ENCODE measurements around the gene ASXL1. TPM values are rescaled to one million over a fixed set of nuclear protein-coding genes. Genes with fewer than 3 reads are reported as not detected.
"Not testable (repeated sequence)": the region's sequence is repeated elsewhere in the genome, so short reads cannot be mapped to it uniquely, and the experiment has no call there.

Gene ASXL1
- total RNA-seq, 1 donor from 2014 or later: 65.6 TPM

- no peak for DNase-seq
These were observed 5.4 kb downstream of the ASXL1 start for GRCh38 chr20:32363492-32363891.

DNA sequence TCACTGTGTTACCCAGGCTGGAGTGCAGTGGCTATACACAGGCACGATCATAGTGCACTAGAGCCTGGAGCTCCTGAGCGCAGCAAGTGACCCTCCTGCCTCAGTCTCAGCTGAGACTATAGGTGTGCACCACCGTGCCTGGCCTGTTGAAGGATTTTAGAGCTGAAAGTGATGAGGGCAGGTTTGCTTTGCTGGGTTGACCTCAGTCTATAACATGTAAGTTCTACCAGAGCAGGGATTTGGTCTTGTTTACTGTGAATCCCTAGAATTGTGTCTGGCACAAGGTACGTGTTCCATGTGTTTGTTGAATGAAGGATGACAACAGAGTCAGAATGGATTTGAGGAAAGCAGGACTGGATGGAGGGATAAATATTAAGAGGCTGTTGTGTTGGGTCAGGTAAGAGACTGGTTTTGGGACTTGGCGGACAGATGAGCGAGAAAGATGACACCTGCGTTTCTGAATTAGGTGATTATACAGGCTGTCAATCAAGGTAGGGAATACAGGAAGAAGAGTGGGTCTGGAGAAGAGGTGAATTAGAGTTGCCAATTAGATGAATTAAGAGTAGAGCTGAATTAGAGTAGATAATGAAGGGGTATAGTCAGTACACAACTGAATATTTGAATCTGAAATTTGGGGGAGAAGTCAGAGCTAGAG lies 6.5 kb downstream of the ASXL1 start:
- DNase-seq: no peak

DNA sequence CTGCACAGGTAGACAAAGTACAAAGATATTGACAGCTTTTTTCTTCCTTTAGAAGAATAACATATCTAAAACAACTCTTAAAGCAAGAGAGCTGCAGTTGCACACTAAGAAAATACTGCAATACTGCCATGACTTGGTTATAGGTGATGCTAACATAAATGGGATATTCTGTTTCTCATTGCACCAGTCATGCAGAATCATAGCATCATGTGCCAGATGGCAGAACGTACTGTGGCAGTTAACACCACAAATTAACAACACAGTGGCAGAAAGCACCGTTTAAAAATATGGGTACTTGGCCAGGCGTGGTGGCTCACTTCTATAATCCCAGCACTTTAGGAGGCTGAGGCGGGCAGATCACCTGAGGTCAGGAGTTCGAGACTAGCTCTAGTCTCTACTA lies 7.4 kb downstream of the ASXL1 start:
- no peak for DNase-seq

DNA sequence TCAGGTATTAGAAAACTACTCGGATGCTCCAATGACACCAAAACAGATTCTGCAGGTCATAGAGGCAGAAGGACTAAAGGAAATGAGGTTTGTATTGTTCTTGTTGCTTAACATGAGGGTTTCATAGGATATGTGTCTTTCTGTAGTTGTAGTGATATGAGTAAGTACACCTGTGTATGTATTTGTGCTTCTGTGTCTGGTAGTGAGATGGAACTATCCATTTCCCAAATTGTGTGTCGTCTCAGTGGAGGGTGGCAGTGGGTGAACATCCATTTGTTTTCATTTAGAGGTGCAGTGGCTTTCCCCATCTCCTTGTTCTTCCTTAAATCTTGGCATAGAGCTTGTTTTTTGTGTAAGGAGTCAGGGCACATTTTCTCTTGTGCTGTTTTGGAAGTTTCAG lies 8.2 kb downstream of the ASXL1 start:
- no peak for DNase-seq

GRCh38 chr20:32368323-32368722 lies 10.2 kb downstream of the ASXL1 start:
- DNase-seq: no peak

GRCh38 chr20:32368925-32369324 lies 10.8 kb downstream of the ASXL1 start:
- no peak for DNase-seq

DNA sequence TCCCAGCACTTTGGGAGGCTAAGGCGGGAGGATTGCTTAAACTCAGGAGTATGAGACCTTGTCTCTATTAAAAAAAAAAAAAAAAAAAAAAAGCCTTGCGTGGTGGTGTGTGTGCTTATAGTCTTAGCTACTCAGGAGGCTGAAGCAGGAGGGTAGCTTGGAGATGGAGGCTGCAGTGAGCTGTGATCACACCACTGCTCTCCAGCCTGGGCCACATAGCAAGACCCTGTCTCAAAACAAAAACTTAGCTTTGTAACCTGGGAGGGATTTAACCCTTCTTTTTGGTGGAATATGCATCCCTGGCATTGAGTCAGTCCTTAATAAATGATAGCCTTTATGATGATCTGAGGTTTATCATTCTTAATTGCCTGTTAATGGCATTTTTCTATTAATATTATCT lies 12.8 kb downstream of the ASXL1 start:
- no peak for DNase-seq

DNA sequence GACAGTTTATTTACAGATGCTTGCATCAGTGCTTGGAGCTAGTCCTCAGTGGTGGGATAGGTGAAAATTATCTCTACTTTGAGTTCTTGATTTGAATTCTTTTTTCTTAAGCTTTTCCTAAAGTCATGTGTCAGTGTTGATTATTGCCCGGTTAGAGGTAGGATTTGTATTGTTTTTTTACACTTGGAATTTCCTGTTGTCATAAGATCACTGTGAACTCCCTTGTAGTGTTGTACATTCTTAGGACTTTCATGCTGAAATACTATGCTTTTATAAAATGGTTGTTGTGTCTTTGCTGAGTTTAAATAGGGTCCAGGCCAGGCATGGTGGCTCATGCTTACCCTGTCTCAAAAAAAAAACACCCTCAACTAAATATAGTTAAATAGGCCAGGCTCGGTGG lies 20.3 kb downstream of the ASXL1 start:
- no peak for DNase-seq

GRCh38 chr20:32380037-32380436 lies 21.9 kb downstream of the ASXL1 start:
- not testable (repeated sequence) for DNase-seq

- no peak for DNase-seq
These were observed 22.6 kb downstream of the ASXL1 start for GRCh38 chr20:32380745-32381144.

- DNase-seq: no peak
These were observed 24.2 kb downstream of the ASXL1 start for GRCh38 chr20:32382102-32382950.

DNA sequence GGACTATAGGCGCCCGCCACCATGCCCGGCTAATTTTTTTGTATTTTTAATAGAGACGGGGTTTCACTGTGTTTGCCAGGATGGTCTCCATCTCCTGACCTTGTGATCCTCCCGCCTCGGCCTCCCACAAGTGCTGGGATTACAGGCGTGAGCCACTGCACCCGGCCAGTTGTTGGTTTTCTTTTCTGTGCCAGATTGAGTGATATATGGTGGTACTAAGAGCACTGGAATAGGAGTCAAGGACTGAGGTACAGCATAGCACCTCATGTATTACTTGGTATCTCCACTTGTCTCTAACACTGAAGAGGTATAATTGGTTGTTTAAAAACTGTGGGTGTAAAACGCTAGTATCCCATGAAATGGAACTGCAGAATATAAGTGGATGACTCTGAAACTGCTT lies 25.3 kb downstream of the ASXL1 start:
- DNase-seq: not testable (repeated sequence)

GRCh38 chr20:32385541-32385940 lies 27.4 kb downstream of the ASXL1 start:
- DNase-seq: no peak

- DNase-seq: no peak
These were observed 28.0 kb downstream of the ASXL1 start for GRCh38 chr20:32386091-32386490.

- no peak for DNase-seq
These were observed 29.1 kb downstream of the ASXL1 start for GRCh38 chr20:32387252-32387651.

GRCh38 chr20:32391003-32391402 lies 32.9 kb downstream of the ASXL1 start:
- DNase-seq: no peak

GRCh38 chr20:32395066-32395465 lies 36.9 kb downstream of the ASXL1 start:
- no peak for DNase-seq

DNA sequence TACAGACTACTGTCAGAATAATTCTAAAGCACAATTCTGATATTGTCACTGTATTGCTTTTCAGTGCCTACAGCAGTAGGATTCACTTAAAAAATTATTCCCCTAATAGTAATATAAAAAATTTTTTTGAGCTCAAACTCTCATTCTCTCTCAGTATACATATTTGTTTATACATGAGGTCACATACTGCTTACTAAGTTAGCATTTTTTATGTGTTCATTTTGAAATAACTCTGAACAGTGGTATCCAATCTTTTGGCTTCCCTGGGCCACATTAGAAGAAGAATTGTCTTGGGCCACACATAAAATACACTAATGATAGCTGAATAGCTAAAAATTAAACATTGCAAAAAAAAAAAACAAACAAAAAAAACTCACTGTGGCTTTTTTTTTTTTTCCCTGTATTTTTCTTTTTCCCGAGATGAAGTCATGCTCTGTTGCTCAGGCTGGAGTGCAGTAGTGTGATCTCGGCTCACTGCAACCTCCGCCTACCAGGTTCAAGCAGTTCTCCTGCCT lies 38.6 kb downstream of the ASXL1 start:
- DNase-seq: no peak

GRCh38 chr20:32397567-32398084 lies 39.5 kb downstream of the ASXL1 start:
- DNase-seq: no peak

- no peak for DNase-seq
These were observed 42.3 kb downstream of the ASXL1 start for GRCh38 chr20:32400476-32400875.

DNA sequence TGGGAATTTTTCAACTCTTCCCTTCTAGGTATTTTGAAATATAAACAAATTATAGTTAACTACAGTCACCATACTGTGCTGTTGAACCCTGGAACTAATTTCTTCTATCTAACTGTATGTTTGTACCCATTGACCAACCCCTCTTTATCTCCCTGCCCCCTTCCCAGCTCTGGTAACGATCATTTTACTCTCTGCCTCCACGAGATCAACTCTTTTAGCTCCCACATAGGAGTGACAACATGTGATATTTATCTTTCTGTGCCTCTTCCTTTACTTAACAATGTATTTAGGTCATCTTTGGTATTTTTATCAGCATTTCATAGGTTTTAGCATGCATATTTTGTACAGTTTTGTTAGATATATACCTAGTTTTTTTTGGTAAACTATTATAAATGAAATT lies 45.9 kb downstream of the ASXL1 start:
- no peak for DNase-seq

DNA sequence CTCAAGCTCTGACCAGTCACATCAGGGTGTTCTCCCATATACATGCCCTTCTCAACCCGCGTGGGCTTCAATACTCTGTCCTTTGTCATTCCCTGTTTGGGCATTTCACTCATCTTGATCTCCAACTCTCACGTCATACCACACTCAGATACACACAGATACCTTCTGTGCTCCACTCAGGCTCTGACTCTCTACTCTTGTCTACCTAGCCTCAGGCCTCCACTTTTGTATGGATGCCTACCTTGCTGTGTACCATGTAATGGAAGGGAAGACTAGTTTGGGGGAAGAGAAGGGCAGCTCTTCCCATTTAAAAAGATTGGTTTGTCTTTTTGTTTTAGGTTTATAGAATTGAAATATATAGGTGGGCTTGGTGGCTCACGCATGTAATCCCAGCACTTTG lies 48.6 kb downstream of the ASXL1 start:
- DNase-seq: no peak

DNA sequence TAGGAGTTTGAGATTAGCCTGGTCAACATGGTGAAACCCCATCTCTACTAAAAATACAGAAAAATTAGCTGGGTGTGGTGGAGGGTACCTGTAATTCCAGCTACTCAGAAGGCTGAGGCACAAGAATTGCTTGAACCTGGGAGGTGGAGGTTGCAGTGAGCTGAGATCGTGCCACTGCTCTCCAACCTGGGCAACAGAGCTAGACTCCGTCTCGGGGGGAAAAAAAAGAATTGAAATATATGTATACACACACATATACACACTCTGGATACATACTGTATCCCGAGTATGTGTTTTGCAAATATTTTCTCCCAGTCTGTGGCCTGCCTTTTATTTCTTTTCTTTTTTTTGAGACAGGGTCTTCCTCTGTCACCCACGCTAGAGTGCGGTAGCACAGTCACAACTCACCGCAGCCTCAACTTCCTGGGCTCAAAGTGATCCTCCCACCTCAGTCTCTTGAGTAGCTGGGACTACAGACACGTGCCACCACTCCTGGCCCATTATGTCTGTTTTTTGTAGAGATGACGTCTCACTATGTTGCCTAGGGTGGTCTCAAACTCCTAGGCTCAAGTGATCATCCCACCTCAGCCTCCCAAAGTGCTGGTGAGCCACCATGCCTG lies 49.1 kb downstream of the ASXL1 start:
- not testable (repeated sequence) for DNase-seq

All from tongue (tissue), 2 donors.